Sciatic nerve (tissue), 2 donors: Measurements from ENCODE around the gene SPOCK1. TPM values are rescaled to one million over a fixed set of nuclear protein-coding genes. Genes with fewer than 3 reads are reported as not detected.
"Not testable (repeated sequence)": the region's sequence is repeated elsewhere in the genome, so short reads cannot be mapped to it uniquely, and the experiment has no call there.

Experiments used
- ATAC-seq: fragments of 200-7000 bp; cut with Tn5 transposase; one replicate; pipeline ENCODE4 v1.9.1; 2020; ENCODE audit warnings: mild to moderate bottlenecking, moderate library complexity
- DNase-seq: peaks from one replicate; pipeline ENCODE4 v3.0.0-alpha.2; 2020; ENCODE audit warnings: low spot score
- intact Hi-C: fragments of 100-400 bp; cut with DNase I; formaldehyde crosslinking; loops from one replicate; pipeline ENCODE4 v1.14.2; 2022
- total RNA-seq: library from RNA; stranded (reverse); fragmentation: NEBNext Ultra II Directional; extraction: Animal tissue kit (Norgen Biotek cat#: 25700); gene quantifications from one replicate; pipeline ENCODE4 v1.2.1, GENCODE V29; 2021
- donor health status: DM: no; HTN: no; CAD: no.
- donor health status: DM: no; HTN: no; CAD: no.

The SPOCK1 gene
- total RNA-seq, 1 donor from 2014 or later = 52.4 TPM

DNA sequence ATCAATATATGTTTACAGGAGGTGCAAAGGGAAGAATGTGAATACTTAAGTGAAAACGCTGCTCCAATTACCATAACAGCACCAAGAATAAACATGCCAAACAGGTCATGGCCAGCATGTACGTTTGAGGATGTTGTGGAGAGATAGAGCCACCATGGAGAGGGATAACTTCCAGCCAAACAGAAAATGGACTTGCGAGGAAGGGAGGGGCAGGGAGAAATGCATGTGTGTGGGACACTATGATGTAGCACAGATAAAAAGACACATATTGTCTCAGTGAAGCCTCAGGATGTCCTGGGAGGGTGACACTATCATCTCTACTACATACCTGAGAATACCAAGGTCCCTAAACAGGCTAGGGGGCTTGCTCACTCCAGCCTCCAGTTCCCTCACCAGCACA lies 488.9 kb downstream of the SPOCK1 start:
- DNase-seq (no peak), ATAC-seq (no peak)
- intact Hi-C loops = no loop called here

DNA sequence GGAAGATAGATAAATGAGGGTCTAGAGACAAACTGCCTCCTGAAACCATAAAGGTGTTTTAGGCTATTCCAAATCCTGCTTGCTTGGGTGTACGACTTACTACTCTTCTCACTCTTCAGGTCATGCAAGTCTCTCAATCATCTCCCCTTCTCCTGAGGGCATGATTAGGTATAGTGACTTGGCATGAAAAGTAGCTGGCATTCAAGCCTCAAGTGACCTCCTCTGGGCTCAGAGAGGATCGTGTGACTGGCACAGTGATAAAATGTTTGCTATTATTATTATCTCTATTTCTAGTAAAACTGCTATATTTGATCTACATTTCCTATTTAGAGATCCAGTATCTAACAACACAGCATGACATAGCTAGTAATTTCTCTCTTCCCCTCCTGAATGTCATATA lies 494.8 kb downstream of the SPOCK1 start:
- intact Hi-C loops = no loop called here
- ATAC-seq = no peak
- DNase-seq = no peak

DNA sequence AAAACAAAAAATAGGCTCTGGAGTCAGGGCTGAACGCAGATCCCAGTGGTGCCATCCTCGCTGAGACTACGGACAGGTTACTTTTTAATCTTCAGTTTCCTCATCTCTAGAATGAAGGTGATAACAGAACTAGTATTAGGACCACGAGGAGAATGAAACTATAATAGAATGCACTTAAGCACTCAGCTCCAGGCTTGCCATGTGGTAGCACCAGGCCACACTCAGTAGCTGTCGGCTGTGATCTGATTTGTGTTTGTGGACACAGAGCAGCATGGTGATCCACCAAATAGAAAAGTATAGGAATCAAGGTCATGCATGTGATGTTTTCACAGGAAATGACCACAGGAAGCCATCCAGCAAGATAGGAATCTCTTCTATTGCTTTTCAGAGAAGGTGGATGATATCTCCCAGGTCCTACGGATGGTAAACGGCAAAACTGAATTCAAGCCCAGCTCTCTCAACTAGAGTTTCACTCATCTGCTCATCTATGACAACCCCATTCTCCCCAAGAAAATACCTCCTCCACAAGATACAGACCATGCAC lies 498.0 kb downstream of the SPOCK1 start:
- DNase-seq (no peak), ATAC-seq (no peak)
- intact Hi-C loops = no loop called here

DNA sequence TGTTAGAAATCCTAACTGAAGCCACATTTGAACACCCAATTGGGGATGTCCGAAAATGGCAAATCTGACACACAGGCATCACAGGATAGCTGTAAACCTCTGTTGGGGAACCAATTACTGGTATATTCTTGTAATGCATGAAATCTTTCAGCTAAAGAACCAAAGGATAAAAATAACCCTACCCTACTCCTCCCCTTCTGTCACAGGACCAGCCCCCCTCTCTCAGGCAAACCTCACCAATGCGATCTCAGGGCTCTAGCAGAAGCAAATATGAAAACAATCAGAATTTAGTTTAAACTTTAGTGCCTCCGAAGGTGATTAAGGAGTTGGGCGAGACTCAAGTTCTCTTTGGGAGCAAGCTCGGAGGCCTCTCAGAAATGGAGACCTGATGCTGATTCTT lies 499.3 kb downstream of the SPOCK1 start:
- intact Hi-C loops = no loop called here
- no peak for ATAC-seq
- DNase-seq = no peak

DNA sequence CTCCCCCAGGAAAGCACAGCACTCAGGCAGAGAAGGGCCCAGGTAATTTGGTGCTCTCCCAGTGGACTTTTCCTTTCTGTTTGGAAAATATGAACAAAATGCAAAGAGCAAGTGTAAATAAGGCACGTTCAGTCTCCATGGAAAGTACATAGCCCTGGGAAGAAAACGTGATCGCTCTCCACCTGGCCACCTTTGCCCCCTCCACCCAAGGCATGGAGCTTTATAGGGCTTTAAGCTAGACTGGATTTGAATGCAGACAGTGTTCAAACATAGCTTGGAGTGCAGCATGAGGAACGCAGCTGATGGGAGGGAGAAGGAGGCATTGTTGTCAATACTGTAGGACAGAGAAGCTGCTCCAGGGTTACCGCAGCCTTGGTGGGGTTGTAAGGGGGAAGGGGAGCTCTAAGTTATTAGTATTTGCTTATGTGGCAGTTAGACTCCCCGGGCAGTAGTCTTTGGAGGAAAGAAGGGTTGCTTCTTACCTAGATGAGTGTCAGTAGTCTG lies 500.2 kb downstream of the SPOCK1 start:
- no peak for ATAC-seq
- DNase-seq = no peak
- intact Hi-C loops = no loop called here

DNA sequence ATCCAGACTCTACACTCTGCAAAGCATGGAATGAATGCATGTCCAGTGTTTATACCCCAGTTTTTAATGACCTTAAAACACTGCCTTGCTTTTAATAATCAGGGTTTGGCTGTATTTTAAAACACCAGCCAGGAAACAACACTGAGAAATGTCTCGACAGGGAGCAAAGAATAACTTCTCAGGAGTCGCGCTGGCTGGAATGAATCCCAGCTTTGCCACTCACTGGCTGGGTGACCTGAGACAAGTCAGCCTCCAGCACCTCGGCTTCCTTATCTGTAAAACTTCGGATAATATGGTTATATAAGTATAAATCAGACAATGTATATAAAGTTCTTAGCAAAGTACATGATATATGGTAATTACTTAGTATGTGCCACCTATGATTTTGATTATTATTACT lies 505.0 kb downstream of the SPOCK1 start:
- DNase-seq (no peak), ATAC-seq (no peak)
- intact Hi-C loops = no loop called here

DNA sequence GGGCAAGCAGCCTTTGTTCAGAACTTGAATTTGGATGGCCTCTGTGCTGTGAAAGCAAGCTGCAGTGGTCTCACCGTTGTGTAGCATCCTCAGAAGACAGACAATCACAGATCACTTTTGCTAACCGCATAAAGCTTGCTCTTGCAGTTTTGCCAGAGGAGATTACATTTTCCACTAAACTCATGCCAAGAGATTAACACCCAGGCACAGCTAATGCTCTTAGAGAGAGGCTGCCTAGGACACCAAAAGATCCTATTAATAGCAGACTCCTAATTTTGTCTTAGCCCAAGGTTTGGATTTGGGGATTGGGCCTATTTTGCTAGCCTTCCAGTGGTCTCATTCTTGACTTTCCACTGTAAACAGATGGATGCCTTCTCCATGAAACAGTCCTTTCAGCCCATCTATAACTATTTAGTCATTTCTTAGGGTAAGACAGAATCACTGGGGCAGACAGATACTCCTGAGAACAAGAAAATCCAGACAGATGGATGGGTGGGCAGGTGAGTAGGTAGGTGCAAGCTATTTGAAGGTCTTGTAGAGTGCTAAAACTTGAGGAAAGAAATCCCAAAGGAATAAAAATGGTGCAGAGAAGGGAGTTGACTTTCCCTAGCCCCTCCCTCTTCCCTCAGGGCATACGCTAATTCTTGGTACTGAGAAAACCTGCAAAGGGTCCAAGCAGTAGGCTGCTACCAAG lies 506.2 kb downstream of the SPOCK1 start:
- no peak for DNase-seq
- intact Hi-C loops = no loop called here
- ATAC-seq = peak; percentile 20

DNA sequence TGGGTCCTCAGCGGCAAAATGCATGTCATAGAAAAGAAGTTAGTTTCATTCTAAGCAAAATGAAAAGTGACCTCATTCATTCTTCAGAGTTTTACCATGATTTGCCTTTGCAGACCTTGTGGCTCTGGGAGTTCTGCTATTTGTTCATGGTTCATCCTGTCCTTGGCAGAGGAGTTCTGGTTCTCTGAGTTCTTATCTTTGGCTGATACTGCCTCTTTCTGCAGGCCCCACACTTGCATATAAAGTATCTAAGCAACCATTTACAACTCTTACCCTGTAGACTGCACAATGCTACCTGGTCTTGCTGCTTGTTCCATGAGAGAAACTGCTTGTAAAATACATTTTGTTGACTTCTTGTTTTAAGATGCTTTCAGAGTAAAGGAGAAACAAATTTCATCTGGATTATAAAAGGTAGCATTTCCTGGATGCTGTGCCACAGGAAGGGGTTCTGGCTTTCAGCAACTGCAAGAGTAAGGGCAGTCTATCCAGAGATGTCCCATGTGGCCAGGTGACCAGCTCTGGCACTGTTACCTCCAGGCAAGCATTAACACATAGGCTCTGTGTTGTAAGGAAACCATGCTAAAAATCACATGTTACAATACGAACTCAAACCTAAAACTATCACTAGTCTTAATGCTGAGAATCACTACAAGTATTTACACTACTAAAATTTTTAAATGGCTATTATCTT lies 513.2 kb downstream of the SPOCK1 start:
- DNase-seq (no peak), ATAC-seq (peak; percentile 82)
- intact Hi-C loops = no loop called here

DNA sequence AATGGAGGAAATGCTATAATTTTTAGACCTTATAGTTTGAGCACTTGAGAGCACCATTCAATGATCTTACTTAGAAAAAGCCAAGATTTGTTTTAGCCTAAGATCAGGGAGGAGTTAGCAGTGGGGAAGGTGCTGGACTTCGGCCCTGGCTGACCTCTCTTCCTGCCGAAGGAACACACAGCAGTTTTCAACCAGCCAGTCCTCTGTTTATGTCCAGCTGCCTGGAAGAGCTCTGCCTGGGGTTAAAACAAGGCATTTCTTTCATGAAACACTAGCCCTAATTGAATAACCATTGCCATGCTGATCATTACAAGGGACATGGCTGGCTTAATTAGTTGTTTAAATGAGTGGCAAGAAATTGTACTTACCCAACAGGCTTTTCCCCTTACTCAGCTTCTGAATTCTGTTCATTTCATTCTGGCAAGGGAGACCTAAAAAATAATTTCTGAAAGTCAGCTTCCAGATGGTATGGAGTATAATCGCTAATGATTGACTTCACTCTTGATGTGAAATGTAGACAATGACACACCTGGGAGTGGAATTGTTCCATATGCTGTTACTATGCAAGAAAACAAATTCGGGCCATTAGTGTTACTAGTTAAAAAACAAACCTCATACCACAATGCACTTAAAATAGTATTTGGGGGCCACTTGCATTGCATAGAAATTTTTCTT lies 514.2 kb downstream of the SPOCK1 start:
- ATAC-seq = peak; percentile 63
- intact Hi-C loops = no loop called here
- DNase-seq = no peak

DNA sequence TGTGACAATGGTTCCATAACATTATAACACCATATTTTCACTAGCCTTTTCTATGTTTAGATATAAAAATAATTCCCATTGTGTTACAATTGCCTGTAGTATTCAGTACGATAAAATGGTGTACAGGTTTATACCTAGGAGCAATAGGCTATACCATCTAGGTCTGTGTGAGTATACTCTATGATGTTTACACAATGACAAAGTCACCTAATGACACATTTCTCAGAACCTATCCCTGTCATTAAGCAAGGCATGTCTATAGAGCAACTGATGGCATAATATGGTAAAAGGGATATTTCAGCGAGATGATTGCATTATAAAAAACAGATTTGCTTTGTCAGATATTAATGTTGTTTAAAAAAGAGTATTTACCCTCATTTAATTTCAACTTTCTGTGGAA lies 517.2 kb downstream of the SPOCK1 start:
- intact Hi-C loops = no loop called here
- DNase-seq (no peak), ATAC-seq (no peak)

DNA sequence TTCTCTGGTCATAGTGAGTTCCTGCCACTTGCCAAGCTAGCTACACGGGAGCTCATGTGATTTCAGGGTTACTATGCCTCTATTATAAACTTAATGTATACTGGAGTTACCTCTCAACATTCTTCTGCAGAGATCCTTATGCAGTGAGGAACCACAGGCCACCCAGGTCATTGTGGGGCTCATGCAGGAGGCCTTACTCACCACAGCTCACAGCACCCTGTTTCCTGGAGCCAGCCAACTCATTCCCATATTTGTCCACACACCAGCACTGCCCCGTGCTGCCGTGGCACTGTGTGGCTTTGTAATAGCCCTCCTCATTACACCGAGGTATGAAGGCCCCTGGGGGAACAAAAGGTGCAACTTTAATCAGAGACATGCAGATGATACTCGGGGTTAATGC lies 520.0 kb downstream of the SPOCK1 start:
- no peak for ATAC-seq
- intact Hi-C loops = no loop called here
- DNase-seq = no peak

DNA sequence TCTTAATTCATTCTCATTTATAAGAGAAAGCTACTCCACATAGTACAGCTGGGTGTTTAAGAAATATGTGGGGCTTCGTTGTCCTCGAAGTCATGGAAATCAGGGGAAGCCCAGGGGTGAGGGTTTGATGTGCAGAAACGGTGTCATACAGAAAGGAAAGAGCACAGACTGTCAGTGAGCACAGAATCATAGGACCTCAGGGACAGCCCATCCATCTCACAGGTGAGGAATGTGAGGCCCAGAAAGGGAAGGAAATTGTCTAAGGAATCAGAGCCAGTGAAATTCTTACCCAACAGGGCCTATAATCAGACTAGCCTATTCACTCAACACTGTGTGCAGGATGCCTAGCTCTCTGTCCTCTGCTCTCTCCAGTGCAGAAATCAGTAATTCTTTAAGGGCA lies 535.6 kb downstream of the SPOCK1 start:
- intact Hi-C loops = no loop called here
- DNase-seq (no peak), ATAC-seq (no peak)

DNA sequence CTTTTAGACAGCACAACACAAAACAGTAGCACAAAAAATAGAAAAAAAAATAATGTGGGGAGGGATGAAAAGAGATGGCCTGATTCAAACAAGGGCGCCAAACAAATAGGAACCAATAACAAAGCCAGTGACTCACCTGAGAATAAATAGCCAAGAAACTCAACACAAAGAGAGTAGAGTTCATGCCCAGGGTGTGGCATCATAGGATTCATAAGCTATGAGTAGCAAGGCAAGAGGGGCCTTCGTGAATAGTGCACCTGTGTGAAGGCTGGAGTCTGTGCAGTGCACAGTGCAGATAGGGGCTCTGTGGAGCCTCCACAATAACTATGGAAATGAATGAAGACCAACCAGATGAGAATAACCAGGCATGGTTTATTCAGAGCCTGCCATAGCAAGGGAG lies 541.7 kb downstream of the SPOCK1 start:
- ATAC-seq = no peak

DNA sequence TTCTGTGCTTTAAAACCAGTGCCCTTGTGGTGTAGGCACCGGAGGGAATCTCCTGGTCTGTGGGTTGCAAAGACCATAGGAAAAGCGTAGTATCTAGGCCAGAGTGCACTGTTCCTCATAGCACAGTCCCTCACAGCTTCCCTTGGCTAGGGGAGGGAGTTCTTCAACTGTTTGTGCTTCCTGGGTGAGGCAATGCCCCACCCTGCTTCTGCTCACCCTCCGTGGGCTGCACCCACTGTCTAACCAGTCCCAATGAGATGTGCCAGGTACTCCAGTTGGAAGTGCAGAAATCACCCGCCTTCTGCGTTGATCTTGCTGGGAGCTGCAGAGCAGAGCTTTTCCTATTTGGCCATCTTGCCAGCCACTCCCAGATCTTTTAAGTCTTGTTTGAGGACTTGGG lies 545.0 kb downstream of the SPOCK1 start:
- ATAC-seq, intact Hi-C loops, DNase-seq: not testable (repeated sequence)

More for the DNA sequence above, 541.7 kb downstream of the SPOCK1 start:
- no peak for DNase-seq
- intact Hi-C loops = no loop called here

DNA sequence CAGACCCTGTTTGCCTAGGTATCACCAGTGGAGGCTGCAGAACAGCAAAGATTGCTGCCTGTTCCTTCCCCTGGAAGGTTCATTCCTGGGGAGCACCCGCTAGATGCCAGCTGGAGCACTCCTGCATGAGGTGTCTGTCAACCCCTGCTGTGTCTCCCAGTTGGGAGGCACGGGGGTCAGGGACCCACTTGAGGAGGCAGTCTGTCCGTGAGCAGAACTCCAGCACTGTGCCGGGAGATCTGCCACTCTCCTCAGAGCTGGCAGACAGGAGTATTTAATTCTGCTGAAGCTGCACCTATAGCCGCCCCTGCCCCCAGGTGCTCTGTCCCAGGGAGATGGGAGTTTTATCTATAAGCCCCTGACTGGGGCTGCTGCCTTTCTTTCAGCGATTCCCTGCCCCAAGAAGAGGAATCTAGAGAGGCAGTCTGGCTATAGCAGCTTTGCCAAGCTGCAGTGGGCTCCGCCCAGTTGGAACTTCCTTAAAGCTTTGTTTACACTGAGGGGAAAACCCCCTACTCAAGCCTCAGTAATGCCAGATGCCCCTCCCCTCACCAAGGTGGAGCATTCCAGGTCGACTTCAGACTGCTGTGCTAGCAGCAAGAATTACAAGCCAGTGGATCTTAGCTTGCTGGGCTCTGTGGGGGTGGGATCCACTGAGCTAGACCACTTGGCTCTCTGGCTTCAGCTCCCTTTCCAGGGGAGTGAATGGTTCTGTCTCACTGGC lies 545.6 kb downstream of the SPOCK1 start:
- DNase-seq, intact Hi-C loops, ATAC-seq: not testable (repeated sequence)

DNA sequence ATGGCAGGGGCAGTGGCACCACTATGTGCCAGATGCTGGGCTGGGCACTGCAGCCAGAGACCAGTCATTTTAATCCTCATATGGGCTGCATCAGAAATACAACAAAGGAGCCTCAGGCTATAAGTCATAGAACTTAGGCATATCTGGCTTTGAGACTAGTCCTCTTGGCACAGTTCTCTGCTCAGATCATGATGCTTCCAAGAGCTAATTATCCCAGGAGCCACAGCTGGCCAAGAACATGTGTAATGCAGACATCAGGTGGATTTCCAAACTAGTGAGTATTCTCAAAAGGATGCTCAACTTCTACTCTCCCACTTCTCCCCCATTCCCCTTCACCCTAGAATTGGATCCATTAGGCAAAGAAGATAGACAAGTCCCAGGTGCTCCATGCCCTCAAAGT lies 571.6 kb downstream of the SPOCK1 start:
- intact Hi-C loops = no loop called here
- ATAC-seq (no peak), DNase-seq (no peak)

DNA sequence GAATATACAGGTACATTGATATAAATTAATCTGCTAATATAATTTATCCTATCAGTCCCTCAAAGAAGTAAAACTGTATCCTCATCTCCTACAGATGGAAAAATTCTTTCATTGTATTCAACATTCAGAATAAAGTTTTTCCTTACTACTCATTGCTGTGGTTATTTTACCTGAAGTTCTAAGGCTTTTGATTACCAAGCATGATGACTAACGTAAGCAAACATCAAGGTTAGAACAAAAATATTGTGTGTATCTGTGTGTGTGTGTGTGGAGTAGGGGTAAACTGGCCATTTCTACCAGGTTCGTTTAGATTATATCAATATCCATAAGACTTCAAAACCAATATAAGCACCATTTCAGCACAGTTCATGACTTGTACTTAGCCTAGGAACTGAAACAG lies 573.1 kb downstream of the SPOCK1 start:
- intact Hi-C loops = no loop called here
- ATAC-seq = no peak
- DNase-seq = no peak
